Suprapubic skin (tissue), 4 donors: ENCODE data around the gene MTURN.

ENCODE experiments used
- POLR2A ChIP-seq, 2 donors: fragments of 450-650 bp; IDR thresholded peaks; one replicate each; pipeline ENCODE4 v1.6.1; 2017; ENCODE audit warnings: antibody characterized with exemption in 2 of 2, mild to moderate bottlenecking in 2 of 2, moderate library complexity in 2 of 2
- POLR2AphosphoS5 ChIP-seq, 3 donors: sonication (generic); formaldehyde crosslinking; IDR thresholded peaks; one replicate each; pipeline ENCODE4 v1.6.1; 2017; ENCODE audit warnings: antibody characterized with exemption in 3 of 3
- TF ChIP-seq, protein P1 (sequence below), 2 donors: fragments of 200-600 bp in 1 of 2; fragments of 450-650 bp in 1 of 2; sonication (generic) in 1 of 2; IDR thresholded peaks; one replicate each; pipeline ENCODE4 v1.5.1; 2016 to 2019; ENCODE audit warnings: antibody characterized with exemption in 2 of 2, mild to moderate bottlenecking in 1 of 2, moderate library complexity in 1 of 2

DNA sequence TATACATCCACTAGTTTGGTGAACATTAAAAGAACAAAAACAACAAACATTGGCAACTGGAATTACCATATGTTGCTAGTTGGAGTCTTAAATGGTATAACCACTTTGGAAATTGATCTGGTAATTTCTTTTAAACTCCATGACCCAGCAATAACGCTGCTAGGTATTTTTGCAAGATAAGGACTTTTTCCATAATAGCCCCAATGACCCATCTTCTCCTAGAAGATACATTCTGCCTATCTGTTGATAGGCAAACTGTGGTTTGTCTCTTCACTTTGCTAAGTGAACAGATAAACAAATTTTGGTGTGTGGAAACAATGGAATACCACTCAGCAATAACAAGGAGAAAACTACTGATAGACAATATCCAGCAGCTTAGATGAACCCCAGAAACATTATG is 30.6 kb upstream of the MTURN start:
- TF ChIP-seq, protein P1, sequence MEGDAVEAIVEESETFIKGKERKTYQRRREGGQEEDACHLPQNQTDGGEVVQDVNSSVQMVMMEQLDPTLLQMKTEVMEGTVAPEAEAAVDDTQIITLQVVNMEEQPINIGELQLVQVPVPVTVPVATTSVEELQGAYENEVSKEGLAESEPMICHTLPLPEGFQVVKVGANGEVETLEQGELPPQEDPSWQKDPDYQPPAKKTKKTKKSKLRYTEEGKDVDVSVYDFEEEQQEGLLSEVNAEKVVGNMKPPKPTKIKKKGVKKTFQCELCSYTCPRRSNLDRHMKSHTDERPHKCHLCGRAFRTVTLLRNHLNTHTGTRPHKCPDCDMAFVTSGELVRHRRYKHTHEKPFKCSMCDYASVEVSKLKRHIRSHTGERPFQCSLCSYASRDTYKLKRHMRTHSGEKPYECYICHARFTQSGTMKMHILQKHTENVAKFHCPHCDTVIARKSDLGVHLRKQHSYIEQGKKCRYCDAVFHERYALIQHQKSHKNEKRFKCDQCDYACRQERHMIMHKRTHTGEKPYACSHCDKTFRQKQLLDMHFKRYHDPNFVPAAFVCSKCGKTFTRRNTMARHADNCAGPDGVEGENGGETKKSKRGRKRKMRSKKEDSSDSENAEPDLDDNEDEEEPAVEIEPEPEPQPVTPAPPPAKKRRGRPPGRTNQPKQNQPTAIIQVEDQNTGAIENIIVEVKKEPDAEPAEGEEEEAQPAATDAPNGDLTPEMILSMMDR (IDR thresholded peaks at IDR 0.05): no peak
- TF ChIP-seq POLR2A (IDR thresholded peaks at IDR 0.05) (no peak), POLR2AphosphoS5 (IDR thresholded peaks at IDR 0.05) (no peak)
